Tibial nerve (tissue), 4 donors: ENCODE results near the gene NSUN2. TPM values are rescaled to one million over a fixed set of nuclear protein-coding genes. Genes with fewer than 3 reads are reported as not detected.

Experiments
- DNase-seq, 2 donors: peaks; one replicate each; pipeline ENCODE4 v3.0.0-alpha.2; 2019; ENCODE audit warnings: low spot score in 2 of 2
- H3K27ac ChIP-seq, 4 donors: fragments of 200-600 bp; sonication (generic) in 3 of 4; one replicate each; pipeline ENCODE4 v1.5.1; 2017 to 2019; ENCODE audit warnings: mild to moderate bottlenecking in 1 of 4
- H3K27me3 ChIP-seq, 2 donors: fragments of 200-600 bp; sonication (generic) in 1 of 2; one replicate each; pipeline versions ENCODE4 v1.5.1 to v1.6.0; 2017 to 2019
- H3K36me3 ChIP-seq, 3 donors: fragments of 200-600 bp; sonication (generic); one replicate each; pipeline ENCODE4 v1.5.1; 2018 to 2019
- H3K4me1 ChIP-seq, 4 donors: fragments of 200-600 bp; sonication (generic) in 3 of 4; one replicate each; pipeline ENCODE4 v1.5.1; 2017 to 2019
- H3K4me3 ChIP-seq, 4 donors: fragments of 200-600 bp; sonication (generic) in 3 of 4; one replicate each; pipeline ENCODE4 v1.5.1; 2017 to 2019; ENCODE audit warnings: mild to moderate bottlenecking in 1 of 4, moderate library complexity in 1 of 4
- H3K9me3 ChIP-seq, 4 donors: fragments of 200-600 bp; sonication (generic) in 3 of 4; one replicate each; pipeline ENCODE4 v1.5.1; 2017 to 2019
- EP300 ChIP-seq, 2 donors: sonication (generic); formaldehyde crosslinking; IDR thresholded peaks; one replicate each; pipeline ENCODE4 v1.6.1; 2017; ENCODE audit warnings: antibody characterized with exemption in 2 of 2, mild to moderate bottlenecking in 1 of 2
- POLR2A ChIP-seq, 2 donors: fragments of 450-650 bp; IDR thresholded peaks; one replicate each; pipeline ENCODE4 v1.6.1; 2017; ENCODE audit warnings: antibody characterized with exemption in 2 of 2, mild to moderate bottlenecking in 2 of 2, moderate library complexity in 2 of 2
- WGBS, 2 donors: methylation state at CpG; one replicate each; pipeline ENCODE4 v1.1.5; 2018; 5-methylcytosine and 5-hydroxymethylcytosine counted together
- total RNA-seq, 4 donors: library from RNA; depleted of rRNA; stranded (reverse); fragments of >200 nt; gene quantifications; one replicate each; pipeline ENCODE4 v1.1.0, GENCODE V29; 2016
- TF ChIP-seq, protein P1 (sequence below), 5 experiments: fragments of 200-600 bp in 3 of 5; fragments of 450-650 bp in 2 of 5; sonication (generic) in 3 of 5; IDR thresholded peaks; one replicate each; pipeline ENCODE4 v1.5.1; 2016 to 2019; ENCODE audit warnings: antibody characterized with exemption in 5 of 5, mild to moderate bottlenecking in 3 of 5, moderate library complexity in 2 of 5

The NSUN2 gene
- total RNA-seq, 4 donors from 2014 or later, result 43.5 to 73.5 (median 58.5) TPM

DNA sequence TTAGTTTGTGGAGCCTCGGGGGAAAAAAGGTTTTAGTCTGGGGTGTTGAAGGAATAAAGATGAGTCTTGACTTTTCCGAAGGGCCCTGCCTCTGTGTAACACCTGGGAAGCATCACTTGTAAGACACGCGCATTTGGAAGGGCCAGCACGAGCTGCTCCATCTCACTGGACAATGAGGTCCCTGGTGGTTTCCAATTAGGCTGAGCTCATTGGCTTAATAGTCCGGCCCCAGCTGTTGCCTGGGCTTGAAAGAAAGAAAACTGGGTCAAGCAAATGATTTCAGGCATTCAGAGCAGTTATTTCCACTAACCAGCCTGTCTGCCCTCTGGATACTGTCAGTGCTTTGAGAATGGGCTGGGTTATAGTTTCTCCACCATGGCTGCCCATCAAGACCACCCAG lies 64.5 kb downstream of the NSUN2 start:
- TF ChIP-seq, protein P1, sequence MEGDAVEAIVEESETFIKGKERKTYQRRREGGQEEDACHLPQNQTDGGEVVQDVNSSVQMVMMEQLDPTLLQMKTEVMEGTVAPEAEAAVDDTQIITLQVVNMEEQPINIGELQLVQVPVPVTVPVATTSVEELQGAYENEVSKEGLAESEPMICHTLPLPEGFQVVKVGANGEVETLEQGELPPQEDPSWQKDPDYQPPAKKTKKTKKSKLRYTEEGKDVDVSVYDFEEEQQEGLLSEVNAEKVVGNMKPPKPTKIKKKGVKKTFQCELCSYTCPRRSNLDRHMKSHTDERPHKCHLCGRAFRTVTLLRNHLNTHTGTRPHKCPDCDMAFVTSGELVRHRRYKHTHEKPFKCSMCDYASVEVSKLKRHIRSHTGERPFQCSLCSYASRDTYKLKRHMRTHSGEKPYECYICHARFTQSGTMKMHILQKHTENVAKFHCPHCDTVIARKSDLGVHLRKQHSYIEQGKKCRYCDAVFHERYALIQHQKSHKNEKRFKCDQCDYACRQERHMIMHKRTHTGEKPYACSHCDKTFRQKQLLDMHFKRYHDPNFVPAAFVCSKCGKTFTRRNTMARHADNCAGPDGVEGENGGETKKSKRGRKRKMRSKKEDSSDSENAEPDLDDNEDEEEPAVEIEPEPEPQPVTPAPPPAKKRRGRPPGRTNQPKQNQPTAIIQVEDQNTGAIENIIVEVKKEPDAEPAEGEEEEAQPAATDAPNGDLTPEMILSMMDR (IDR thresholded peaks at IDR 0.05), result no peak
- H3K4me1 ChIP-seq, result no peaks in the 10 kb centered on the region
- no peaks in the 10 kb centered on the region for H3K27me3 ChIP-seq
- H3K27ac ChIP-seq, result no peak overlapping the region
- H3K36me3 ChIP-seq, result no peaks in the 10 kb centered on the region
- no peaks in the 10 kb centered on the region for H3K9me3 ChIP-seq
- DNase-seq, result no peak
- no peak overlapping the region for H3K4me3 ChIP-seq
- WGBS, 2 donors, result 63 to 75% methylated on average over 6 of the region's 6 CpGs

DNA sequence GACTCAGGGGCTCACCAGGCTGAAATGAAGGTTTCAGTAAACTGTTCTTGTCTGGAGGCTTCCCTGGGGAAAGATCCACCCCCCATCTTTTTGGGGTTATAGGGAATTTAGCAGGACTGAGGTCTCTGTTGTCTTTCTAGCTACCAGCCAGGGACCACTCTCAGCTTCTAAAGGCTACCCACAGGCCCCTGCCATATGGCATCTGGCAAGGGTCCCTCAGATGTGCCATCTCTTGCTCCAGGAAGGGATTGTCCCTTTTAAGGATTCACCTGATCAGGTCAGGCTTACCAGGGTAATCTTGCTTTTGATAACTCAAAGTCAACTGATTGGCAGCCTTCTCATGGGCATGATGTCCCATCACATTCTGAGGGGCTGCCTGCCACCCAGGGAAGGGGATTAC lies 65.0 kb downstream of the NSUN2 start:
- Histone ChIP-seq H3K4me1 (no peaks in the 10 kb centered on the region), H3K9me3 (no peaks in the 10 kb centered on the region), H3K27me3 (no peaks in the 10 kb centered on the region), H3K36me3 (no peaks in the 10 kb centered on the region), H3K27ac (no peak overlapping the region), H3K4me3 (no peak overlapping the region)
- TF ChIP-seq, protein P1 (IDR thresholded peaks at IDR 0.05), result no peak
- TF ChIP-seq POLR2A (IDR thresholded peaks at IDR 0.05), result no peak
- TF ChIP-seq EP300 (IDR thresholded peaks at IDR 0.05), result no peak
- DNase-seq, result no peak

DNA sequence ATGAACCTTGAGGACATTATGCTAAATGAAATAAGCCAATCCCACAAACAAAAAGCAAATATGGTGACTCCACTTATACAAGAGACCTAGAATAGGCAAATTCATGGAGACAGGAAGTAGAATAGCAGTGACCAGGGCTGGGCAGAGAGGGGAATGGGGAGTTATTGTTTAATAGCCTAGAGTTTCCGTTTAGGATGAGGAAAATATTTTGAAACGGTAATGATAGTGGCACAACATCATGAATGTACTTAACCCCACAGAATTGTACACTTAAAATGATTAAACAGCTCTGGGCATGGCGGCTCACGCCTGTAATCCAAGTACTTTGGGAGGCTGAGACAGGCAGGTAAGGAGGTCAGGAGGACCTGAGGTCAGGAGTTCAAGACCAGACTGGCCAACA lies 65.8 kb downstream of the NSUN2 start:
- Histone ChIP-seq H3K4me1 (no peaks in the 10 kb centered on the region), H3K4me3 (no peak overlapping the region), H3K27ac (no peak overlapping the region), H3K36me3 (no peaks in the 10 kb centered on the region), H3K27me3 (no peaks in the 10 kb centered on the region), H3K9me3 (no peaks in the 10 kb centered on the region)
- 83 to 88% methylated on average over 4 of the region's 4 CpGs for WGBS, 2 donors
- DNase-seq, result no peak
- TF ChIP-seq, protein P1 (IDR thresholded peaks at IDR 0.05), result no peak
- TF ChIP-seq EP300 (IDR thresholded peaks at IDR 0.05) (no peak), POLR2A (IDR thresholded peaks at IDR 0.05) (no peak)

DNA sequence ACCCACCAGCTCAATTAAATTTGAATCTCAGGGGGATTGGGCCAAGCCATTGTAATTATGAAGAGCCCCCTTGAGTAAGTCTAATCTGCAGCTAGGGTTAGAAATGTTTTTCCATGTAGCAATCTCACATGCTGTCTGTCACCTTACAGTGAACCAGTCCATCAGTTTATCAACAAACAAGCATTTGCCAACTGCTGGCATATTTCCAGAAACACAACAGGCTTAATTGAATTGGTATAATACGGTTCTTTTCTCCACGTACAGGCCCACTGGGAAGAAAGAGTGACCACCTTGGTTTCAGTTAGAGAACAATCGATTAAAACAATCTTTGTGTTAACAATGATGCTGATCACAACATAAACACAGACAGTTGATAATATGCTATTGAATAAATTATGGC lies 67.4 kb downstream of the NSUN2 start:
- H3K9me3 ChIP-seq, result peaks cover 0 to 7% (median 2%) of the 10 kb centered on the region in 4 donors
- no peaks in the 10 kb centered on the region for H3K4me1 ChIP-seq
- TF ChIP-seq, protein P1 (IDR thresholded peaks at IDR 0.05), result no peak
- TF ChIP-seq POLR2A (IDR thresholded peaks at IDR 0.05), result no peak
- no peaks in the 10 kb centered on the region for H3K36me3 ChIP-seq
- no peak for DNase-seq
- no peak overlapping the region for H3K4me3 ChIP-seq
- WGBS, 2 donors, result 73 to 82% methylated on average over 3 of the region's 3 CpGs
- no peaks in the 10 kb centered on the region for H3K27me3 ChIP-seq
- no peak overlapping the region for H3K27ac ChIP-seq

DNA sequence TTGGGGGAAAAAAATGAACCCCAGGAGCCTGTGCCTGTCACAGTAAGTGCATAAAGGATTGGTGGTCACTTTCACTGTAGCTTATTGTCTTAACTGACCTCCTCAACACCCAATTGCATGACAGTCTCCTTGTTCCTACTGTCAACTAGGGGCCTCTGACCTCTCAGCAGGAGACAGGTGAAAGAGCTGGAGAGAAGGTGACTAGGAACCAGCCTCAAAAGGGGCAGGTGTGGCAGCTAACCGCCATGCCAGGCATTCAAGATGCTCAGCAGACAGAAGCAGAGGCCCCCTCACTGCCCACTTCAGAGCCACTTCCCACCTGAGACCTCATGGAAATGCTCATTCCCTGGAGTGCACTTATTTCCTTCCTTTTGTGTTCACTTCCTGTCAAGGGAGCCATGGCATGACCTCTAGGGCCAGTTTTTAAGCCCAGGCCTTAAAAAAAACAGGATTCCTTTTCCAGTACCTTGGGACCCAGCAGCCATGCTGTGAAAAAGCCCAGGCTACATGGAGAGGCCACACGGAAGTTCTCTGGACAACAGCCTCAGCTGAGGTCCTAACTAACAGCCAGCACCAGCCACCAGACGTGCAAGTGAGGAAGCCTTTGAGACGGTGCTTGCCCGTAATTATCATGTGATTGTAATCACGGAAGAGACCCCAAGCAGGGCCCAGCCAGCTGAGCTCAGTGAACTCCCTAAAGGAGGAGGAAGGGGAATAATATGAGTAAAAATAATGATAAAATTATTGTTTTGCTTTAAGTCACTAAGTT lies 74.9 kb downstream of the NSUN2 start:
- no peaks in the 10 kb centered on the region for H3K36me3 ChIP-seq
- no peak for DNase-seq
- H3K4me3 ChIP-seq, result no peak overlapping the region
- H3K9me3 ChIP-seq, result peaks cover 0 to 12% (median 2%) of the 10 kb centered on the region in 4 donors
- no peaks in the 10 kb centered on the region for H3K4me1 ChIP-seq
- no peaks in the 10 kb centered on the region for H3K27me3 ChIP-seq
- TF ChIP-seq, protein P1 (IDR thresholded peaks at IDR 0.05), result no peak
- TF ChIP-seq EP300 (IDR thresholded peaks at IDR 0.05) (no peak), POLR2A (IDR thresholded peaks at IDR 0.05) (no peak)
- WGBS, 2 donors, result 82 to 86% methylated on average over 6 of the region's 6 CpGs
- H3K27ac ChIP-seq, result no peak overlapping the region
